Measurements from ENCODE around the gene FGB. TPM values are rescaled to one million over a fixed set of nuclear protein-coding genes. Genes with fewer than 3 reads are reported as not detected.

Gene FGB
- total and polyA plus RNA-seq, 5 donors from 2014 or later, result not detected

GRCh38 chr4:154612472-154613414, 49.9 kb downstream of the FGB start, which contains the start of gene FGG:
Gene FGG, minus strand, starts transcription at chr4:154612656. Its CDS starts 47 bp downstream, at chr4:154612609.
- ATAC-seq (ENCODE audit: low read depth in 2 of 2), result no peak
- no peak within 1 kb of the TSS for H3K4me3 Mint-ChIP-seq
- Histone ChIP-seq H3K4me3 (ENCODE audit: low read depth, low read length) (no peak within 1 kb of the TSS), H3K27me3 (ENCODE audit: control insufficient read depth, insufficient read depth, low read length) (peaks cover 4% of the 10 kb centered on the region), H3K4me1 (ENCODE audit: control insufficient read depth, insufficient read depth, low read length, poor library complexity, severe bottlenecking) (no peaks in the 10 kb centered on the region), H3K27ac (ENCODE audit: insufficient read depth, low read length, poor library complexity, severe bottlenecking) (no peak within 1 kb of the TSS), H3K36me3 (ENCODE audit: control insufficient read depth, insufficient read depth, low read length) (no peaks in the 10 kb centered on the region), H3K9me3 (ENCODE audit: control insufficient read depth in 2 of 2, low read length in 2 of 2) (no peaks in the 10 kb centered on the region)
- DNase-seq, result no peak
- H3K9me3 Mint-ChIP-seq, result no peaks in the 10 kb centered on the region
- no peaks in the 10 kb centered on the region for H3K36me3 Mint-ChIP-seq
- no peak within 1 kb of the TSS for H3K27ac Mint-ChIP-seq
- H3K27me3 Mint-ChIP-seq, result peaks cover 19% of the 10 kb centered on the region
- H3K4me1 Mint-ChIP-seq, result peaks cover 0 to 4% (median 1%) of the 10 kb centered on the region in 4 donors

DNA sequence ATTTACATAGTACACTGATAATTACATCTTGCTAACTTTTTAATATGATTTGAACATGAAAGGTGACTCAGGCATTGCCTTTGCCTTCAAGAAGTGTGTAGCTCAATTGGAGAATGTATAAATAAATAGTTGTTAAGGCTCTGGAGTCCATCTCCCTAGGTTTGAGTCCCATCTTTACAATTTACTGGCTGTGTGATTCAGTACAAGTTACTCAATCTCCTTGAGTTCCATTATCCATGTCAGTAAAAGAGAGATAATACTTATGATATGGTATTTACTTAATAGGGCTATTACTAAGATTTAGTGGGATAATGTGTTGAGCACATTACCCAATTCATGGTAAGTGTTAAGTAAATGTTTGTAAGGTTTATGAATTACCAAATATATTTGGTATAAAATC, 51.5 kb downstream of the FGB start:
- H3K4me1 ChIP-seq (ENCODE audit: control insufficient read depth, insufficient read depth, low read length, poor library complexity, severe bottlenecking), result no peaks in the 10 kb centered on the region
- no peaks in the 10 kb centered on the region for H3K36me3 ChIP-seq (ENCODE audit: control insufficient read depth, insufficient read depth, low read length)
- no peaks in the 10 kb centered on the region for H3K36me3 Mint-ChIP-seq
- no peaks in the 10 kb centered on the region for H3K9me3 ChIP-seq (ENCODE audit: control insufficient read depth in 2 of 2, low read length in 2 of 2)
- H3K9me3 Mint-ChIP-seq, result no peaks in the 10 kb centered on the region
- peaks cover 3% of the 10 kb centered on the region for H3K27me3 ChIP-seq (ENCODE audit: control insufficient read depth, insufficient read depth, low read length)
- H3K4me3 Mint-ChIP-seq, result no peak overlapping the region
- no peak overlapping the region for H3K27ac ChIP-seq (ENCODE audit: insufficient read depth, low read length, poor library complexity, severe bottlenecking)
- no peak overlapping the region for H3K4me3 ChIP-seq (ENCODE audit: low read depth, low read length)
- no peak for DNase-seq
- peaks cover 19% of the 10 kb centered on the region for H3K27me3 Mint-ChIP-seq
- H3K4me1 Mint-ChIP-seq, result peaks cover 0 to 4% (median 1%) of the 10 kb centered on the region in 4 donors
- ATAC-seq (ENCODE audit: low read depth in 2 of 2), result no peak
- H3K27ac Mint-ChIP-seq, result no peak overlapping the region

- Histone ChIP-seq H3K36me3 (ENCODE audit: control insufficient read depth, insufficient read depth, low read length) (no peaks in the 10 kb centered on the region), H3K4me3 (ENCODE audit: low read depth, low read length) (no peak overlapping the region), H3K9me3 (ENCODE audit: control insufficient read depth in 2 of 2, low read length in 2 of 2) (no peaks in the 10 kb centered on the region), H3K4me1 (ENCODE audit: control insufficient read depth, insufficient read depth, low read length, poor library complexity, severe bottlenecking) (no peaks in the 10 kb centered on the region), H3K27ac (ENCODE audit: insufficient read depth, low read length, poor library complexity, severe bottlenecking) (no peak overlapping the region), H3K27me3 (ENCODE audit: control insufficient read depth, insufficient read depth, low read length) (no peaks in the 10 kb centered on the region)
- Mint-ChIP-seq H3K4me1 (peaks cover 0 to 4% (median 1%) of the 10 kb centered on the region in 4 donors), H3K27me3 (peaks cover 19% of the 10 kb centered on the region), H3K4me3 (no peak overlapping the region), H3K36me3 (no peaks in the 10 kb centered on the region), H3K9me3 (no peaks in the 10 kb centered on the region), H3K27ac (no peak overlapping the region)
- DNase-seq, result no peak
- ATAC-seq (ENCODE audit: low read depth in 2 of 2), result no peak
Observed at GRCh38 chr4:154615211-154615610, 52.4 kb downstream of the FGB start.

- Histone ChIP-seq H3K9me3 (ENCODE audit: control insufficient read depth in 2 of 2, low read length in 2 of 2) (no peaks in the 10 kb centered on the region), H3K4me1 (ENCODE audit: control insufficient read depth, insufficient read depth, low read length, poor library complexity, severe bottlenecking) (no peaks in the 10 kb centered on the region), H3K27ac (ENCODE audit: insufficient read depth, low read length, poor library complexity, severe bottlenecking) (no peak overlapping the region), H3K27me3 (ENCODE audit: control insufficient read depth, insufficient read depth, low read length) (no peaks in the 10 kb centered on the region), H3K4me3 (ENCODE audit: low read depth, low read length) (no peak overlapping the region), H3K36me3 (ENCODE audit: control insufficient read depth, insufficient read depth, low read length) (no peaks in the 10 kb centered on the region)
- Mint-ChIP-seq H3K4me1 (peaks cover 0 to 4% (median 1%) of the 10 kb centered on the region in 4 donors), H3K36me3 (no peaks in the 10 kb centered on the region), H3K27me3 (peaks cover 19% of the 10 kb centered on the region), H3K4me3 (no peak overlapping the region), H3K9me3 (no peaks in the 10 kb centered on the region), H3K27ac (peak overlapping the region in 1 of 3 donors; percentile 43)
- ATAC-seq (ENCODE audit: low read depth in 2 of 2), result no peak
- no peak for DNase-seq
Observed at GRCh38 chr4:154616287-154616686, 53.5 kb downstream of the FGB start.

- H3K27me3 ChIP-seq (ENCODE audit: control insufficient read depth, insufficient read depth, low read length), result no peaks in the 10 kb centered on the region
- no peak overlapping the region for H3K4me3 ChIP-seq (ENCODE audit: low read depth, low read length)
- H3K4me3 Mint-ChIP-seq, result no peak overlapping the region
- H3K27ac Mint-ChIP-seq, result peak overlapping the region in 2 of 3 donors; percentile 5 to 43
- H3K9me3 Mint-ChIP-seq, result no peaks in the 10 kb centered on the region
- H3K27me3 Mint-ChIP-seq, result peaks cover 19% of the 10 kb centered on the region
- DNase-seq (peak in 1 of 3 donors; percentile 66), ATAC-seq (ENCODE audit: low read depth in 2 of 2) (peak in 1 of 2 donors; percentile 39)
- H3K4me1 Mint-ChIP-seq, result peaks cover 0 to 4% (median 1%) of the 10 kb centered on the region in 4 donors
- no peaks in the 10 kb centered on the region for H3K4me1 ChIP-seq (ENCODE audit: control insufficient read depth, insufficient read depth, low read length, poor library complexity, severe bottlenecking)
- H3K36me3 Mint-ChIP-seq, result no peaks in the 10 kb centered on the region
- H3K27ac ChIP-seq (ENCODE audit: insufficient read depth, low read length, poor library complexity, severe bottlenecking), result no peak overlapping the region
- no peaks in the 10 kb centered on the region for H3K9me3 ChIP-seq (ENCODE audit: control insufficient read depth in 2 of 2, low read length in 2 of 2)
- no peaks in the 10 kb centered on the region for H3K36me3 ChIP-seq (ENCODE audit: control insufficient read depth, insufficient read depth, low read length)
Observed at GRCh38 chr4:154616731-154617130, 53.9 kb downstream of the FGB start.

DNA sequence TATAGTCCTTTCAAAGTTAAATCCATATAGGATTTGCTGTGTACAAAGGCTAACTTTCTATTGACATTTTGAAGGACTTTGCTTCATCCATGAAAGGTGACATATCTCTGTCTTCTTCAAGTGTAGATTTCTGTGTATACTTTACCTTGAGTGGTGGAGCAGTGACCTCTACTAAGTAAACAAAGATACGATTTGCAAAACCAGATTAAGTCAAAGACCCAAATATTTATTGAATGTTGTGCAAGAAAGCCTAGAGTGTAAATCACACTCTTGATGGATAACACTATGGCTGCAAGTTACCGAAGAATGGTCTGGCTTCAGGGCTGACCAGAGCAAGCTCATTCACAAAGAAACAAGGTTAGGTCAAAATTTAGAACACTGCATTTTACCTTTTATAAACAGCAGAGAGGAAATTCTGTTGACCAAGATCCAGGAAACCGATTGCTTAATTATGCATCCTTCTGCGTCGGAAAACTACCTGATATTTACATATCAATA, 55.1 kb downstream of the FGB start:
- H3K4me3 ChIP-seq (ENCODE audit: low read depth, low read length), result no peak overlapping the region
- no peaks in the 10 kb centered on the region for H3K9me3 ChIP-seq (ENCODE audit: control insufficient read depth in 2 of 2, low read length in 2 of 2)
- ATAC-seq (ENCODE audit: low read depth in 2 of 2) (no peak), DNase-seq (no peak)
- H3K36me3 ChIP-seq (ENCODE audit: control insufficient read depth, insufficient read depth, low read length), result no peaks in the 10 kb centered on the region
- Mint-ChIP-seq H3K27me3 (peaks cover 16% of the 10 kb centered on the region), H3K36me3 (no peaks in the 10 kb centered on the region), H3K4me1 (peaks cover 0 to 4% (median 1%) of the 10 kb centered on the region in 4 donors), H3K27ac (no peak overlapping the region), H3K4me3 (no peak overlapping the region), H3K9me3 (no peaks in the 10 kb centered on the region)
- H3K4me1 ChIP-seq (ENCODE audit: control insufficient read depth, insufficient read depth, low read length, poor library complexity, severe bottlenecking), result no peaks in the 10 kb centered on the region
- H3K27me3 ChIP-seq (ENCODE audit: control insufficient read depth, insufficient read depth, low read length), result no peaks in the 10 kb centered on the region
- H3K27ac ChIP-seq (ENCODE audit: insufficient read depth, low read length, poor library complexity, severe bottlenecking), result no peak overlapping the region

DNA sequence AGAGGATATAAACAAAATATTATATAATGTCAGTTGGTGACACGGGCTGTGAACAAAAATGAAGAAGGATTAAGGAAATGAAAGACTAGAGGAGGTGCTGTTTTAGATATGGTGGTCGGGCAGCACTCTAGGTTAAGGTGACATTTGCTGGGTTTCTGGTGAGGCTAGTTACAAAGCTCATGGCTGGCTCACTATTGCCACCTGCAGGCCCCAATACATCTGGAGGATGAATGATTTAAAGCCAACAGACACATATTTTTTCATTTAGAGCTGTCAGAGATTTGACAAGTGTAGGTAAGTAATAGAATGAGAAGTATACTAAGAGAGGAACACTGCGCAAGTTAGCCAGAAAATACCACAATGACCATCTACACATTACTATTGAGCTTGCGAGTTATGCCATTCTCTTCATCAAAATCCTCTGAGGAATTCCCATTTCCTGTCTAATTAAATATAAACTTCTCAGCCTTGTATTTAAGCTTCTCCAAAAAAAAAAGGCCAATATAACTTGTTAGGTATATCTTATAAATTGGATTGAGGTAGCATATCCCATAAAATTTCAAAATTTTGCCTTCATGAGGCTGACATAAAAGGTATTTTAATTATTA, 56.0 kb downstream of the FGB start:
- H3K27ac ChIP-seq (ENCODE audit: insufficient read depth, low read length, poor library complexity, severe bottlenecking), result no peak overlapping the region
- Mint-ChIP-seq H3K4me3 (no peak overlapping the region), H3K27ac (no peak overlapping the region), H3K36me3 (no peaks in the 10 kb centered on the region), H3K9me3 (no peaks in the 10 kb centered on the region), H3K4me1 (peaks cover 0 to 4% (median 1%) of the 10 kb centered on the region in 4 donors), H3K27me3 (peaks cover 16% of the 10 kb centered on the region)
- H3K27me3 ChIP-seq (ENCODE audit: control insufficient read depth, insufficient read depth, low read length), result no peaks in the 10 kb centered on the region
- H3K36me3 ChIP-seq (ENCODE audit: control insufficient read depth, insufficient read depth, low read length), result no peaks in the 10 kb centered on the region
- no peak for ATAC-seq (ENCODE audit: low read depth in 2 of 2)
- DNase-seq, result peak; percentile 4 to 74 (median 36)
- H3K4me1 ChIP-seq (ENCODE audit: control insufficient read depth, insufficient read depth, low read length, poor library complexity, severe bottlenecking), result no peaks in the 10 kb centered on the region
- H3K4me3 ChIP-seq (ENCODE audit: low read depth, low read length), result no peak overlapping the region
- no peaks in the 10 kb centered on the region for H3K9me3 ChIP-seq (ENCODE audit: control insufficient read depth in 2 of 2, low read length in 2 of 2)
